ENCODE measurements around the gene FSTL3. TPM values are rescaled to one million over a fixed set of nuclear protein-coding genes. Genes with fewer than 3 reads are reported as not detected.

FSTL3 gene
- total RNA-seq, 4 donors from 2014 or later = 105 to 200 (median 133) TPM

DNA sequence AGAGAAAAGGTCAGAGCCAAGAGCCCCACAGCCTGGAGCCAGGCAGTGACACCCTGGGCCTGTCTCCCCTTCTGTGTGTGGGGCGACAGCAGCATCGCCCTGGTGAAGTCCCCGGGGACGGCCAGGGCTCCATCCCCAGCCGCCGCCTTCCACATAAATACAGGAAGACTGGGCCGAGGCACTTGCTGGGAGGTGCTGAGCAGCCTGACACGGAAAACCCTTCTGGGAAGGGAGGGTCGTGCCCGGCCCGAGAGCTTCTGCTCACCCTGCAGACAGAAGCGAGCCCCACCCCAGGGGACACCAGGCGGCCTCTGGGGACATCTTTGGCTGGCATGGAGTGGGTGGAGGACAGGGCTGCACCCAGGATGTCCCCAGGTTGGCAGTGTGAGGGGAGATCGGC, 31.4 kb upstream of the FSTL3 start:
- no peaks in the 10 kb centered on the region for H3K27me3 ChIP-seq
- TF ChIP-seq, protein P1, sequence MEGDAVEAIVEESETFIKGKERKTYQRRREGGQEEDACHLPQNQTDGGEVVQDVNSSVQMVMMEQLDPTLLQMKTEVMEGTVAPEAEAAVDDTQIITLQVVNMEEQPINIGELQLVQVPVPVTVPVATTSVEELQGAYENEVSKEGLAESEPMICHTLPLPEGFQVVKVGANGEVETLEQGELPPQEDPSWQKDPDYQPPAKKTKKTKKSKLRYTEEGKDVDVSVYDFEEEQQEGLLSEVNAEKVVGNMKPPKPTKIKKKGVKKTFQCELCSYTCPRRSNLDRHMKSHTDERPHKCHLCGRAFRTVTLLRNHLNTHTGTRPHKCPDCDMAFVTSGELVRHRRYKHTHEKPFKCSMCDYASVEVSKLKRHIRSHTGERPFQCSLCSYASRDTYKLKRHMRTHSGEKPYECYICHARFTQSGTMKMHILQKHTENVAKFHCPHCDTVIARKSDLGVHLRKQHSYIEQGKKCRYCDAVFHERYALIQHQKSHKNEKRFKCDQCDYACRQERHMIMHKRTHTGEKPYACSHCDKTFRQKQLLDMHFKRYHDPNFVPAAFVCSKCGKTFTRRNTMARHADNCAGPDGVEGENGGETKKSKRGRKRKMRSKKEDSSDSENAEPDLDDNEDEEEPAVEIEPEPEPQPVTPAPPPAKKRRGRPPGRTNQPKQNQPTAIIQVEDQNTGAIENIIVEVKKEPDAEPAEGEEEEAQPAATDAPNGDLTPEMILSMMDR (IDR thresholded peaks at IDR 0.05) = no peak
- TF ChIP-seq EP300 (IDR thresholded peaks at IDR 0.05) = no peak
- TF ChIP-seq POLR2A (IDR thresholded peaks at IDR 0.05) = no peak
- TF ChIP-seq POLR2AphosphoS5 (IDR thresholded peaks at IDR 0.05) = no peak
- no peaks in the 10 kb centered on the region for H3K9me3 ChIP-seq
- H3K4me1 ChIP-seq = peaks cover 0 to 8% (median 0%) of the 10 kb centered on the region in 3 donors
- peaks cover 0 to 52% of the 10 kb centered on the region in 2 donors for H3K36me3 ChIP-seq
- ATAC-seq = no peak
- no peak overlapping the region for H3K27ac ChIP-seq
- no peak overlapping the region for H3K4me3 ChIP-seq
- WGBS, 2 donors (ENCODE audit: low coverage in 1 of 2) = no CpG with 5 or more reads among the region's 14 CpGs

DNA sequence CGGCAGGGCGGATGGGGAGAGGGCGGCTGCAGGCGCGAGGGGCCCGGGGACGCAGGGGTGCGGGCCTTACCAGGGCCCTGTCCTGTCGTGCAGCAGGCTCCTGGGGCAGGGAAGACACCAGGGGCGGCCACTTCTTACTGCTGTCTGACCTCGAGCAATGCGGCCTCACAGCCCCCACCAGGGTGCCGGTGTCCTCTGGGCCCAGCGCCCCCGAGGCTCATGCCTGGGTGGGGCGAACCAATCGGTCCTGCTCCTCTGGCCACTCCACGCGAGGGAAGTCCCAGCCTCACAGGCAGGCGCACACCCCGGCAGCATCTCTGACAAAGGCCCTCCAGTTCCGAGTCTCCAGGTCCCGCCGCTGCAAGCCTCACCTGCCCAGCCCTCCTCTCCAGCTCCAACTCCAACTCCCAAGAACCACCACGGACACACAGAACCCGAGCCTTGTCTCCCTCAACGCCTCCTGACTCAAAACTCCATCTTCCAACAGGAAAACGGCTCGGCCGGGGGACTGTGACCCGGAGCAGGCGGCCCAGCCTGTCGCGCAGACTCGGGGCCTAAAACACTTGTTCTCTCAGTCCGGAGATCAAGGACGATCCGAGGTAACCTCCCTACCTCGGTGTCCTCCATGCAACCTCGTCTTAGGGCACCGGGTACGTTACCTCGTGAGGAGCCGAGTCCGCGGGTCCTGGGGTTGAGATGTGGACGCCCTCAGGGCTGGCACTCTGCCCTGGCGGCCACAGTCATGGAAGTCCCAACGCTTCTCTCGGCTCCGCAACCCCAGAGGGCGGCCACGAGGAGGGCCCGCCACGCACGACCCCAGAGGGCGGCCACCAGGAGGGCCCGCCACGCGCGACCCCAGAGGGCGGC, 30.0 kb upstream of the FSTL3 start:
- 85% methylated on average over 8 of the region's 62 CpGs; no CpG with 5 or more reads in 1 of the 2 donors for WGBS, 2 donors (ENCODE audit: low coverage in 1 of 2)
- no peaks in the 10 kb centered on the region for H3K9me3 ChIP-seq
- no peak overlapping the region for H3K27ac ChIP-seq
- no peak overlapping the region for H3K4me3 ChIP-seq
- no peak for TF ChIP-seq POLR2A (IDR thresholded peaks at IDR 0.05)
- TF ChIP-seq, protein P1 (IDR thresholded peaks at IDR 0.05) = no peak
- TF ChIP-seq EP300 (IDR thresholded peaks at IDR 0.05) = no peak
- no peak for TF ChIP-seq POLR2AphosphoS5 (IDR thresholded peaks at IDR 0.05)
- H3K36me3 ChIP-seq = peaks cover 0 to 66% of the 10 kb centered on the region in 2 donors
- no peaks in the 10 kb centered on the region for H3K27me3 ChIP-seq
- ATAC-seq = no peak
- no peaks in the 10 kb centered on the region for H3K4me1 ChIP-seq

DNA sequence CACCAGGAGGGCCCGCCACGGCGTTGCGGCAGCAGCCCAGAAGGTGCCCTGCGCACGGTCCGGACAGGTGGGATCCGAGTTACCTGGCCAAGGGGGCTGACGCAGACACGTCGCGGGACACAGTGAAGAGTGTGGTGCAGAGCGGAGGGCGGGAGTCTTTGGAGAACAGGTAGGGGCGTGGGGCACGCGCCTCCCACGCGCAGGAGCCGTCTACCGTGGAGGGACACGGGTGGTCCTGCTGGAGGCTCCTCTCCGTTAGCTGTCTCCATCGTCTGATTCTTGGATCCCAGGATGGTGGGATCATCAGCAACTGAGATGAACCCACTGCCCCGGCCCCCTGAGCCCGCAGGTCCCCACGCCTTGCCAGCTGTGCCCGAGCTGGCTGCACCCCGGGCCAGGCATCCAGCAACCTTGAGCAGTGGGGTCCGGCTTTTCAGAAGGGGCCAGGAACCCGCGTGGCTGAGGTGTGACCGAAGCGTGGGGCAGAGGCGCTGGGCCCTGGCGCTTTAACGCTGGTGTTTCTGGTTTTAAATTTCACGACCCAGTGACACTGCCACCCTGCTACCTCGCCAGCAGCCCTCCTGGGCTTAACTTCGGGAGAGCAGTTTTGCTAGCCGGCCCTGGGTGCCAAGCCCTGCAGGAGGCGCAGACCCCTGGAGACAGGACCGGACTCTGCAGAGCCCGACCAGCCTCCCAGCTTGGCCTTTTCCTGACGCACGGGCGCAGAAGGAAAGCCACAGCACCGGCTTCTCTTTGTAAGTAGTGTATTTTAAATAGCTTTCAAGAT, 29.2 kb upstream of the FSTL3 start:
- no peaks in the 10 kb centered on the region for H3K9me3 ChIP-seq
- WGBS, 2 donors (ENCODE audit: low coverage in 1 of 2) = 83% methylated on average over 10 to 11 of the region's 48 CpGs
- TF ChIP-seq, protein P1 (IDR thresholded peaks at IDR 0.05) = no peak
- TF ChIP-seq POLR2A (IDR thresholded peaks at IDR 0.05) = no peak
- peaks cover 0 to 74% of the 10 kb centered on the region in 2 donors for H3K36me3 ChIP-seq
- no peak overlapping the region for H3K4me3 ChIP-seq
- H3K27me3 ChIP-seq = no peaks in the 10 kb centered on the region
- no peak overlapping the region for H3K27ac ChIP-seq
- ATAC-seq = no peak
- H3K4me1 ChIP-seq = no peaks in the 10 kb centered on the region

DNA sequence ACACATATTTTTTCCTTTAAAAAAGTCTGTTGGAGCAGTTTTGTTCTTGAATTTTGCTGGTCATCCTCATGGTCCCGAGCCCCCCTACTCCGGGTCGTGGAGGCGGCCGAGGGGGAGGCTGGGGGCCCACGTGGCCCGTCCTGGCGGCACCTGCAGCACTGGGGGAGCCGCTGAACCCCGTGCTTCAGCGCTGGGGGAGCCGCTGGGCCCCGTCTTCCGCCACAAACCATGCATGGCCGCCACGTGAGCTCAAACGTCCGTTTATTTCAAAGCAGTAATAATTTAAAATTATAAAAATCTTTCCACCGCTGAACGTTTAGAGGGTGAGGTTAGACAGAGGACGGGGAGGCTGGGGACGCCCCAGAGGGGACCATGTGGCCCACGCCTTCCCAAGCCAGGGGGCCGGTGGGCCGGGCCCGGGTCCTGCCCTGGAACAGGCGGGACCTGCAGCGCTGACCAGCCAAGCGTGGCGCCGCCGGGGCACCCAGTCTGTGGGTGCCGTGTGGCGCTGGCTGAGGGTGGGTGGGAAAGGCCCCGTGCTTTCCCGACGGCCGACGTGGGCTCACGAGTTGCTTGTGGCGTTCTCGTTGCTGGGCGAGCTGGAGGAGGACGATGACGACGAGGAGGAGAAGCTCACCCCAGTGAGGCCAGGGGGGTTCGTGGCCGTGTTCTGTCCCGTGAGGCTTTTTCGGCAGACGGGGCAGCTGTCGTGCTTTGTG, 28.5 kb upstream of the FSTL3 start:
- no peak for ATAC-seq
- 77% methylated on average over 3 of the region's 52 CpGs; no CpG with 5 or more reads in 1 of the 2 donors for WGBS, 2 donors (ENCODE audit: low coverage in 1 of 2)
- H3K4me3 ChIP-seq = no peak overlapping the region
- no peaks in the 10 kb centered on the region for H3K27me3 ChIP-seq
- TF ChIP-seq POLR2AphosphoS5 (IDR thresholded peaks at IDR 0.05) = no peak
- TF ChIP-seq, protein P1 (IDR thresholded peaks at IDR 0.05) = no peak
- no peak for TF ChIP-seq EP300 (IDR thresholded peaks at IDR 0.05)
- TF ChIP-seq POLR2A (IDR thresholded peaks at IDR 0.05) = no peak
- H3K9me3 ChIP-seq = no peaks in the 10 kb centered on the region
- no peaks in the 10 kb centered on the region for H3K4me1 ChIP-seq
- peaks cover 0 to 82% of the 10 kb centered on the region in 2 donors for H3K36me3 ChIP-seq
- no peak overlapping the region for H3K27ac ChIP-seq
